Measurements from ENCODE around the gene ALAS2. TPM values are rescaled to one million over a fixed set of nuclear protein-coding genes. Genes with fewer than 3 reads are reported as not detected.

Gene ALAS2
- total and polyA plus RNA-seq, 2 experiments from 2014 or later: 0.23 TPM; not detected in 1

DNA sequence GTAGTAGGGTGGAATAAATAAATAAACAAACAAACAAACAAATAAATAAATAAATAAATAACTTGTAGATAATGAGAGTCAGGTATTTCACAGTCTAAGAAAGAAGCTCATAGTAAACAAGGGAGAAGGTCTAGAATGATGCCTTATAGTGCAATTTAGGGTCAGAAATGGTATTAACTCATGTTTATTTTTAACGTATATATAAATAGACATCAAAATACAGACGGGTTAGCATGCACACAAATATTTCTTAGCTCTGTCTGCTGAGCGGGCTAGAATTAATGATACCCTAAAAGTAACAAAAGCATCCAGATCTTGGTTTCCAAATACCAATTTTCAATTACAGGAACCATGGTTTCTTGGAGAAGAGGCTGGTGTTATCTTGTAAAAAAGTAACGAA lies 53.4 kb downstream of the ALAS2 start (continued):
- TF ChIP-seq, protein P1, sequence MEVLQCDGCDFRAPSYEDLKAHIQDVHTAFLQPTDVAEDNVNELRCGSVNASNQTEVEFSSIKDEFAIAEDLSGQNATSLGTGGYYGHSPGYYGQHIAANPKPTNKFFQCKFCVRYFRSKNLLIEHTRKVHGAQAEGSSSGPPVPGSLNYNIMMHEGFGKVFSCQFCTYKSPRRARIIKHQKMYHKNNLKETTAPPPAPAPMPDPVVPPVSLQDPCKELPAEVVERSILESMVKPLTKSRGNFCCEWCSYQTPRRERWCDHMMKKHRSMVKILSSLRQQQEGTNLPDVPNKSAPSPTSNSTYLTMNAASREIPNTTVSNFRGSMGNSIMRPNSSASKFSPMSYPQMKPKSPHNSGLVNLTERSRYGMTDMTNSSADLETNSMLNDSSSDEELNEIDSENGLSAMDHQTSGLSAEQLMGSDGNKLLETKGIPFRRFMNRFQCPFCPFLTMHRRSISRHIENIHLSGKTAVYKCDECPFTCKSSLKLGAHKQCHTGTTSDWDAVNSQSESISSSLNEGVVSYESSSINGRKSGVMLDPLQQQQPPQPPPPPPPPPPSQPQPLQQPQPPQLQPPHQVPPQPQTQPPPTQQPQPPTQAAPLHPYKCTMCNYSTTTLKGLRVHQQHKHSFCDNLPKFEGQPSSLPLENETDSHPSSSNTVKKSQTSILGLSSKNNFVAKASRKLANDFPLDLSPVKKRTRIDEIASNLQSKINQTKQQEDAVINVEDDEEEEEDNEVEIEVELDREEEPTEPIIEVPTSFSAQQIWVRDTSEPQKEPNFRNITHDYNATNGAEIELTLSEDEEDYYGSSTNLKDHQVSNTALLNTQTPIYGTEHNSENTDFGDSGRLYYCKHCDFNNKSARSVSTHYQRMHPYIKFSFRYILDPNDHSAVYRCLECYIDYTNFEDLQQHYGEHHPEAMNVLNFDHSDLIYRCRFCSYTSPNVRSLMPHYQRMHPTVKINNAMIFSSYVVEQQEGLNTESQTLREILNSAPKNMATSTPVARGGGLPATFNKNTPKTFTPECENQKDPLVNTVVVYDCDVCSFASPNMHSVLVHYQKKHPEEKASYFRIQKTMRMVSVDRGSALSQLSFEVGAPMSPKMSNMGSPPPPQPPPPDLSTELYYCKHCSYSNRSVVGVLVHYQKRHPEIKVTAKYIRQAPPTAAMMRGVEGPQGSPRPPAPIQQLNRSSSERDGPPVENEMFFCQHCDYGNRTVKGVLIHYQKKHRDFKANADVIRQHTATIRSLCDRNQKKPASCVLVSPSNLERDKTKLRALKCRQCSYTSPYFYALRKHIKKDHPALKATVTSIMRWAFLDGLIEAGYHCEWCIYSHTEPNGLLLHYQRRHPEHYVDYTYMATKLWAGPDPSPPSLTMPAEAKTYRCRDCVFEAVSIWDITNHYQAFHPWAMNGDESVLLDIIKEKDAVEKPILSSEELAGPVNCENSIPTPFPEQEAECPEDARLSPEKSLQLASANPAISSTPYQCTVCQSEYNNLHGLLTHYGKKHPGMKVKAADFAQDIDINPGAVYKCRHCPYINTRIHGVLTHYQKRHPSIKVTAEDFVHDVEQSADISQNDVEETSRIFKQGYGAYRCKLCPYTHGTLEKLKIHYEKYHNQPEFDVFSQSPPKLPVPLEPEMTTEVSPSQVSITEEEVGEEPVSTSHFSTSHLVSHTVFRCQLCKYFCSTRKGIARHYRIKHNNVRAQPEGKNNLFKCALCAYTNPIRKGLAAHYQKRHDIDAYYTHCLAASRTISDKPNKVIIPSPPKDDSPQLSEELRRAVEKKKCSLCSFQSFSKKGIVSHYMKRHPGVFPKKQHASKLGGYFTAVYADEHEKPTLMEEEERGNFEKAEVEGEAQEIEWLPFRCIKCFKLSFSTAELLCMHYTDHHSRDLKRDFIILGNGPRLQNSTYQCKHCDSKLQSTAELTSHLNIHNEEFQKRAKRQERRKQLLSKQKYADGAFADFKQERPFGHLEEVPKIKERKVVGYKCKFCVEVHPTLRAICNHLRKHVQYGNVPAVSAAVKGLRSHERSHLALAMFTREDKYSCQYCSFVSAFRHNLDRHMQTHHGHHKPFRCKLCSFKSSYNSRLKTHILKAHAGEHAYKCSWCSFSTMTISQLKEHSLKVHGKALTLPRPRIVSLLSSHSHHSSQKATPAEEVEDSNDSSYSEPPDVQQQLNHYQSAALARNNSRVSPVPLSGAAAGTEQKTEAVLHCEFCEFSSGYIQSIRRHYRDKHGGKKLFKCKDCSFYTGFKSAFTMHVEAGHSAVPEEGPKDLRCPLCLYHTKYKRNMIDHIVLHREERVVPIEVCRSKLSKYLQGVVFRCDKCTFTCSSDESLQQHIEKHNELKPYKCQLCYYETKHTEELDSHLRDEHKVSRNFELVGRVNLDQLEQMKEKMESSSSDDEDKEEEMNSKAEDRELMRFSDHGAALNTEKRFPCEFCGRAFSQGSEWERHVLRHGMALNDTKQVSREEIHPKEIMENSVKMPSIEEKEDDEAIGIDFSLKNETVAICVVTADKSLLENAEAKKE (CRISPR knock-in tag; IDR thresholded peaks at IDR 0.05): no peak
- TF ChIP-seq, protein P2, sequence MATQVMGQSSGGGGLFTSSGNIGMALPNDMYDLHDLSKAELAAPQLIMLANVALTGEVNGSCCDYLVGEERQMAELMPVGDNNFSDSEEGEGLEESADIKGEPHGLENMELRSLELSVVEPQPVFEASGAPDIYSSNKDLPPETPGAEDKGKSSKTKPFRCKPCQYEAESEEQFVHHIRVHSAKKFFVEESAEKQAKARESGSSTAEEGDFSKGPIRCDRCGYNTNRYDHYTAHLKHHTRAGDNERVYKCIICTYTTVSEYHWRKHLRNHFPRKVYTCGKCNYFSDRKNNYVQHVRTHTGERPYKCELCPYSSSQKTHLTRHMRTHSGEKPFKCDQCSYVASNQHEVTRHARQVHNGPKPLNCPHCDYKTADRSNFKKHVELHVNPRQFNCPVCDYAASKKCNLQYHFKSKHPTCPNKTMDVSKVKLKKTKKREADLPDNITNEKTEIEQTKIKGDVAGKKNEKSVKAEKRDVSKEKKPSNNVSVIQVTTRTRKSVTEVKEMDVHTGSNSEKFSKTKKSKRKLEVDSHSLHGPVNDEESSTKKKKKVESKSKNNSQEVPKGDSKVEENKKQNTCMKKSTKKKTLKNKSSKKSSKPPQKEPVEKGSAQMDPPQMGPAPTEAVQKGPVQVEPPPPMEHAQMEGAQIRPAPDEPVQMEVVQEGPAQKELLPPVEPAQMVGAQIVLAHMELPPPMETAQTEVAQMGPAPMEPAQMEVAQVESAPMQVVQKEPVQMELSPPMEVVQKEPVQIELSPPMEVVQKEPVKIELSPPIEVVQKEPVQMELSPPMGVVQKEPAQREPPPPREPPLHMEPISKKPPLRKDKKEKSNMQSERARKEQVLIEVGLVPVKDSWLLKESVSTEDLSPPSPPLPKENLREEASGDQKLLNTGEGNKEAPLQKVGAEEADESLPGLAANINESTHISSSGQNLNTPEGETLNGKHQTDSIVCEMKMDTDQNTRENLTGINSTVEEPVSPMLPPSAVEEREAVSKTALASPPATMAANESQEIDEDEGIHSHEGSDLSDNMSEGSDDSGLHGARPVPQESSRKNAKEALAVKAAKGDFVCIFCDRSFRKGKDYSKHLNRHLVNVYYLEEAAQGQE (IDR thresholded peaks at IDR 0.05; ENCODE audit: unreplicated experiment): no peak
- TF ChIP-seq NANOG (IDR thresholded peaks at IDR 0.05; ENCODE audit: borderline replicate concordance): no peak
- no peak for TF ChIP-seq EZH2phosphoT487 (IDR thresholded peaks at IDR 0.05; ENCODE audit: unreplicated experiment)

DNA sequence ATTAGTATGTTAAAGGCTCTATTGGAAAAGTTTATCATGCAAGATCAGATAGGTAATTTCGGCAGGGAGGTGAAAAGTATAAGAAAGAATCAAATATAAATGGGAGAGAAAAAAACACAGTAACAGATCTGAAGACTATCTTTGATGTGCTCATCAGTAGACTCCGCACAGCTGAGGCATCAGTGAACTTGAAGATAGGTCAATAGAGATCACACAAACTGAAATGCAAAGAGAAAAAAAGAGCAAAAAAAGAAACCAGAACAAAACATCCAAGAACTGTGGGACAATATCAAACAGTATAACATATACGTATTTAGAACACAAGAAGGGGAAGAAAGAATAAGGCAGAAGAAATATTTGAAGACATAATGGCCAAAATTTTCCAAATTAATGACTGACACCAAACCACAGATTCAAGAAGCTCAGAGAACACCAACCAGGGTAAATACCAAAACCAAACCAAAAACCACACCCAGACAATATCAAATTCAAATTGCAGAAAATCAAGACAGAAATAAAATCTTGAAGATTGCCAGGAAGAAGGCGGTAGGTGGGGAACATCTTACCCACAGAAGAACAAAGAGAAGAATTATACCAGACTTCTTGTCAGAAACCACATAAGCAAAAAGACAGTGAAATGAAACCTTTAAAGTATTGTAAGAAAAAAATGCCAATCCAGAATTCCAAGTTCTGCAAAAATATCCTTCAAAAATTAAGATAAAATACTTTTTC lies 65.8 kb downstream of the ALAS2 start:
- Mint-ChIP-seq H3K4me1 (no peaks in the 10 kb centered on the region), H3K36me3 (ENCODE audit: low read depth) (no peaks in the 10 kb centered on the region), H3K9me3 (peaks cover 6% of the 10 kb centered on the region; the same call in 1 of the 3 replicates), H3K27ac (no peak overlapping the region), H3K4me3 (no peak overlapping the region), H3K27me3 (ENCODE audit: insufficient read depth, low read depth, poor library complexity) (peaks cover 3% of the 10 kb centered on the region)
- no peaks in the 10 kb centered on the region for H3F3A ChIP-seq (replicated peaks; ENCODE audit: low read depth)
- no peak overlapping the region for H3K4me3 ChIP-seq
- no peak for ATAC-seq
- no peaks in the 10 kb centered on the region for H3K36me3 ChIP-seq (ENCODE audit: insufficient read depth)
- no peaks in the 10 kb centered on the region for H3K4me1 ChIP-seq (ENCODE audit: insufficient read depth)
- H3K79me2 ChIP-seq (replicated peaks; ENCODE audit: insufficient read depth): no peaks in the 10 kb centered on the region
- H4K20me1 ChIP-seq (replicated peaks; ENCODE audit: insufficient read depth): no peaks in the 10 kb centered on the region
- no peak for DNase-seq (ENCODE audit: low spot score)
- TF ChIP-seq, protein P1 (CRISPR knock-in tag; IDR thresholded peaks at IDR 0.05): no peak
- H3K27ac ChIP-seq (ENCODE audit: low read depth): no peak overlapping the region
- no peak overlapping the region for H3K4me2 ChIP-seq
- H3K27me3 ChIP-seq (ENCODE audit: insufficient read depth): no peaks in the 10 kb centered on the region
- H3K9me2 ChIP-seq (ENCODE audit: insufficient read depth): no peaks in the 10 kb centered on the region
- no peak overlapping the region for H2AFZ ChIP-seq
